Heart left ventricle (tissue), 13 donors: ENCODE results near the gene ZG16B.

Experiments
- POLR2A ChIP-seq, 2 donors: fragments of 450-650 bp; IDR thresholded peaks; one replicate each; pipeline ENCODE4 v1.6.1; 2017; ENCODE audit warnings: antibody characterized with exemption in 2 of 2, mild to moderate bottlenecking in 2 of 2, moderate library complexity in 2 of 2
- TF ChIP-seq, protein P1 (sequence below), 12 donors: fragments of 200-600 bp; sonication (generic) in 4 of 12; IDR thresholded peaks; one replicate each; pipeline versions ENCODE4 v1.5.0 to v1.8.0; 2018 to 2022; ENCODE audit warnings: antibody characterized with exemption in 12 of 12, mild to moderate bottlenecking in 5 of 12
- donor health status: ischemic (EF 13 %, LVEDD 7.1; RV severe dilation, severe dysfunction).
- donor health status: DM: no; HTN: yes; CAD: no.
- donor health status: DM: no; HTN: no; CAD: no.
- donor health status: ischemic (EF 25% LVEDD 6.9; RV normal size, moderate dysfunction).
- donor health status: ischemic (EF 25% LVEDD 5.7; RV mildly dilated, moderate dysfunction).
- donor health status: ischemic (EF 35%, LVEDD 5.7; RV mildly dilated, moderate dysfunction).
- donor health status: nonischemic (EF 11% LVEDD 7.7; RV severe dilation, severe dysfunction).
- donor health status: DM: yes; HTN: yes; CAD: no.
- donor health status: PGD.
- donor health status: ischemic (EF 29% LVEDD 5.4; RV normal size, mild dysfunction).
- donor health status: nonischemic (EF 23%, LVEDD 6.1; RV moderate dilation, normal function).

DNA sequence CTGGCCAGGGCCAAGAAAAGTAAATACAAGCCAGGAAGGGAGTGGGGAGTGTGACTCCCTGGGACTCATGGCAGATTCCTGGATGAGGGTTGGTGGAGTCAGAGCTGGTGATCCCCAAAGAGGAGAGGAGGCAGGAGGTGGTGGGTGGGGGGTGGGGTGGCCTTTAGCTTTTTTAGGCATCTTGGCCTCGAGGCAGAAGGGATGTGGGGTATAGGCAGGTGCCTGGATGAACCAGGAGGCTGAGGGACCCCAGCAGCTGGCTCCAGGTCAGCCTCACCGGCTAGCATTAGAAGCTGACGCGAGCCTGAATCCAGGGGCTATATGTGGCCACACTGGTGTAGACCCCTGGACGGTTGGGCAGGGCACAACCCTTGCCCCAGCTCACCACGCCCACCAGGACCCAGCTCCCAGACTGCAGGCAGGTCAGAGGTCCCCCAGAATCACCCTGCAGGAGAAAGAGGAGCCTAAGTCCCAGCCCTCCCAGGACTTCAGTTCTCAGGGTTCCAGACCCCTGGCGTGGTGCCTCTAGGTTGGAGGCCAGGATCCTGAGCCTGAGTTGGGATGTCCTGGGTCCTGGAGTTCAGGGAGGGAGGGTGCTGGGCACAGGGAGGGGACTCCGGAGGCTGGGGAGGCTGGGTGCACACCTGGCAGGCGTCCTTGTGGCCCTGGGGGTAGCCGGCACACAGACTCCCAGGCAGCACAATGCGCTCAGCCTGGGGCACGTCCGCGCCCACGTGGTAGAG, 45.6 kb upstream of the ZG16B start:
- TF ChIP-seq, protein P1, sequence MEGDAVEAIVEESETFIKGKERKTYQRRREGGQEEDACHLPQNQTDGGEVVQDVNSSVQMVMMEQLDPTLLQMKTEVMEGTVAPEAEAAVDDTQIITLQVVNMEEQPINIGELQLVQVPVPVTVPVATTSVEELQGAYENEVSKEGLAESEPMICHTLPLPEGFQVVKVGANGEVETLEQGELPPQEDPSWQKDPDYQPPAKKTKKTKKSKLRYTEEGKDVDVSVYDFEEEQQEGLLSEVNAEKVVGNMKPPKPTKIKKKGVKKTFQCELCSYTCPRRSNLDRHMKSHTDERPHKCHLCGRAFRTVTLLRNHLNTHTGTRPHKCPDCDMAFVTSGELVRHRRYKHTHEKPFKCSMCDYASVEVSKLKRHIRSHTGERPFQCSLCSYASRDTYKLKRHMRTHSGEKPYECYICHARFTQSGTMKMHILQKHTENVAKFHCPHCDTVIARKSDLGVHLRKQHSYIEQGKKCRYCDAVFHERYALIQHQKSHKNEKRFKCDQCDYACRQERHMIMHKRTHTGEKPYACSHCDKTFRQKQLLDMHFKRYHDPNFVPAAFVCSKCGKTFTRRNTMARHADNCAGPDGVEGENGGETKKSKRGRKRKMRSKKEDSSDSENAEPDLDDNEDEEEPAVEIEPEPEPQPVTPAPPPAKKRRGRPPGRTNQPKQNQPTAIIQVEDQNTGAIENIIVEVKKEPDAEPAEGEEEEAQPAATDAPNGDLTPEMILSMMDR (IDR thresholded peaks at IDR 0.05): no peak
- no peak for TF ChIP-seq POLR2A (IDR thresholded peaks at IDR 0.05)
